Natural killer cell treated with Interleukin-12 subunit alpha and Interleukin-12 subunit beta and Interleukin-15 and Interleukin-18, amount 100 ng/mL, for 72 hours (primary cell): ENCODE data around the gene NUP93. TPM values are rescaled to one million over a fixed set of nuclear protein-coding genes. Genes with fewer than 3 reads are reported as not detected.

Experiments used
- ATAC-seq, 2 donors: fragments of 150-1000 bp; cut with Tn5 transposase in 1 of 2; sonication (Bioruptor Pico), chemical (Tn5 transposase) in 1 of 2; 2 replicates each; pipeline ENCODE4 v1.10.0; 2021
- DNase-seq: peaks from one replicate; pipeline ENCODE4 v3.0.0; 2022; ENCODE audit warnings: low spot score
- H3K27ac Mint-ChIP-seq, 2 donors: 1 replicate in 1 of 2; 2 replicates in 1 of 2; pipeline ENCODE4 v1.8.0; 2022; ENCODE audit warnings: mixed read lengths in 2 of 2, mild to moderate bottlenecking in 1 of 2, moderate library complexity in 1 of 2
- H3K27me3 Mint-ChIP-seq, 2 donors: 1 replicate in 1 of 2; 2 replicates in 1 of 2; pipeline ENCODE4 v1.8.0; 2022; ENCODE audit warnings: mixed read lengths in 2 of 2
- H3K36me3 Mint-ChIP-seq: one replicate; pipeline ENCODE4 v1.8.0; 2022; ENCODE audit warnings: mixed read lengths
- H3K4me1 Mint-ChIP-seq, 2 donors: 1 replicate in 1 of 2; 2 replicates in 1 of 2; pipeline ENCODE4 v1.8.0; 2022; ENCODE audit warnings: low read depth in 2 of 2, mixed read lengths in 2 of 2, mild to moderate bottlenecking in 1 of 2
- H3K4me3 Mint-ChIP-seq: one replicate; pipeline ENCODE4 v1.8.0; 2022; ENCODE audit warnings: mixed read lengths
- H3K9me3 Mint-ChIP-seq: 2 replicates; pipeline ENCODE4 v1.8.0; 2022; ENCODE audit warnings: mixed read lengths
- total RNA-seq, 2 donors: library from RNA; stranded (reverse); gene quantifications; one replicate each; pipeline ENCODE4 v1.2.3, GENCODE V29; 2022

Gene NUP93
- total RNA-seq, 2 donors from 2014 or later: 111 to 171 TPM

DNA sequence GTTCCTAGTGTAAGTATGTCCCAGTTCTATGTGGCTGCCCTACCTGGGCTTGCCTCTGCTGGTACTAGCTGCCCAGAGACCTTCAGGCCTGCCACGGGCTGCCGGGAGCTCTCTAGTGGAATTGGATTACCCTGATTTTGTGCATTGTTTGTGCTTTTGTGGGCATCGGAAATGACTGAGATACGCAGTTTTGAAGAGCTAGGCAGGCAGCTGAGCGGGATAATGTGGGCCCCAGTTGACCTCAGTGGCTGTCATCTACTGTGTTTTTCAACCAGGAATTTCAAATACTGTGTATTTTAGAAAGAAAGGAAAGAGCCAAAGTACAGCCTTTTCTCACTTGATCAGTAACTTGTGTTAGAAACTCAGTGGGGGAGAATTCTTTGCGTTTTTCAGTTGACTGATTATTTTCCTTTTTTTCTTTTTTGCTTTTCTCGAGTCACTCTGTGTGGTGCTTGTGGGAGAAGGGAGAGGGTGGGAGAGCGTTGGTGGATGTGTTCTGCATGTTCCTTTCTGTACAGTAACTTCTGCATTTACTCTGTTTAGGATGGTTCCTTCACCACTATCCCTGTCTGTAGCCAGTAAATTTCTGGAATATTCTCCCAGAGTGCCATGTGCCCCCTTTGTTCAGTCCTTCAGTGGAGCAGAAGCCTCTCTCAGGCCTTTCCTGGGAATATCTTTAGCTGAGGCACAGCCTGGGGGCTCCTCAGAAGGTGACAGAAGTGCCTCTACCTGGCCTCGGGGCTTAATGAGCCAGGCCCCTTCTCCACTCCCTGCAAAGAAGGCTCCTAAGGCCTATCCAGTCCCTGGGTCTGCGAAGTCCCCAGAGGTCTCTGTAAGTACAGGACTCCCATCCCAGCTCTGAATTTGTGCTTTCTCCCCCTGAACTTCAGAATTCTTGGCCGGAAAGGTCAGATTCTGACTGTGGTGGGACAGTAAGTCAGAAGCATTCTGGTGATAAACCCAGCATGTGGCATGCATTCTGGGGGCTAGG lies 120.1 kb downstream of the NUP93 start:
- Mint-ChIP-seq H3K4me3 (no peak overlapping the region), H3K9me3 (no peaks in the 10 kb centered on the region), H3K27me3 (no peaks in the 10 kb centered on the region), H3K27ac (no peak overlapping the region), H3K4me1 (peaks cover 9 to 24% of the 10 kb centered on the region in 2 donors), H3K36me3 (peaks cover 5% of the 10 kb centered on the region)
- ATAC-seq (no peak), DNase-seq (no peak)

DNA sequence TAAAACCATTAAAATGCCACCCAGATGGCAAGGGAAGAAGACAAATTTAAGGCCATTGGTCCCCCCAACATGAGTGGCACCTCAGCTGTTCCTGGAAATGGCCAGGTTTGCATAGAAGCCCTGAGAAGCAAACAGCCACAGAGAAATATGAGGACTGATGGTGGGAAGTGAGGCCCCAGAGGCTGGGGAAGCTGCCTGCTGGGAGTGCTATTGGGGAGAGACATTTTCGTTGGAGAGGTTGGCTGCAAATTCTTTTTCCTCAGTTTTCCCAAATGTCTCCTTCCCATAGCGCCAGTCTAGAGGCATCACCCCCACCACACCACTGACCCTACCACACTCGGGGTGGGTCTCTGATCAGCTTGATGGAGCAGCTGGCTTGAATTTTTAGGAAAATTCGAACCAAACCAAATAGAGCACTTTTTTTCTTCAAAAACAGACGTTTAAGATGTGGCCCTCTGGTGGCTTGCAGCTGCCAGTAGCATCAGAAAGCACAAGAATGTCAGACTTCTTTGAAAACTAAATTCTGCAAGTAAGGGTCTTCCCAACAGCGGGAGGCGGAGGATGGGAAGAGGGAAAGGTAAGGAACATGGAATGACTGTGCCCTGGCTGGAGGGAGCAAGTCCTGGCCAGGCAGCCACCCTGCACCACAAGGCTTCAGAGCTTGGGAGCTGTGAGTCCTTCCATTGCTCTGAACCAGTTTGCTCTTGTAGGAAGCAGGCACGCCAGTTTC lies 121.9 kb downstream of the NUP93 start:
- Mint-ChIP-seq H3K27me3 (no peaks in the 10 kb centered on the region), H3K27ac (no peak overlapping the region), H3K4me3 (no peak overlapping the region), H3K36me3 (peaks cover 5% of the 10 kb centered on the region), H3K4me1 (peaks cover 9 to 22% of the 10 kb centered on the region in 2 donors), H3K9me3 (no peaks in the 10 kb centered on the region)
- ATAC-seq (no peak), DNase-seq (no peak)

DNA sequence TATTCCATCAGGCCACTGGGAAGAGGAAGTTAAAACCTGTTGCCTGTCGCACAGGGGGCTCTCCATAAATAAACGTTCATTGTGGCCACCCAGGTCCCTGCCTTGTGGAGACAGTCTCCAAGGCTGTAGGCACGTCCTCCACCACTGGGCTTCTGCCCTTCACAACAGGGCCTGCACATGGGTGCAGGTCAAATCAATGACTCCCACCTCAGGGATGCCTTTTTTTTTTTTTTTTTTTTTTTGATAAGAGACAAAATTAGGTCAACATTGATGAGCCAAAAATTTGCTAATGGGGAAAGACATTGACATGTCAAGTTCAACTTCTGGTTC lies 122.4 kb downstream of the NUP93 start:
- no peak for ATAC-seq

DNA sequence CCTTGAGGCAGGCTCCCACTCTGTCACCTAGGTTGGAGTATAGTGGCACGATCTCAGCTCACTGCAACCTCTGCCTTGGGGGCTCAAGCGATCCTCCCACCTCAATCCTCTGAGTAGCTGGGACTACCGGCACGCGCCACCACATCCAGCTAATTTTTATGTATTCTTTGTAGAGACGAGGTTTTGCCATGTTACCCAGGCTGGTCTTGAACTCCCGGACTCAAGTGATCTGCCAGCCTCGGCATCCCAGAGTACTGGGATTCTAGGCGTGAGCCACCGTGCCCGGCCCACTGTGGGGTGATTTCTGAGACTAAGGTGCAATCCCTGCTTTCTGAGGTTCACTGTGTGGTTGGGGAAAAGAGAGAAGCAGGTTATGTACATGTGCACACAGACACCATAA lies 123.0 kb downstream of the NUP93 start:
- ATAC-seq (no peak), DNase-seq (no peak)
- Mint-ChIP-seq H3K27me3 (no peaks in the 10 kb centered on the region), H3K4me3 (no peak overlapping the region), H3K9me3 (no peaks in the 10 kb centered on the region), H3K27ac (no peak overlapping the region), H3K36me3 (no peaks in the 10 kb centered on the region), H3K4me1 (peaks cover 7 to 10% of the 10 kb centered on the region in 2 donors)

More for the DNA sequence above, 122.4 kb downstream of the NUP93 start:
- no peak overlapping the region for H3K27ac Mint-ChIP-seq
- no peak overlapping the region for H3K4me3 Mint-ChIP-seq
- peaks cover 5% of the 10 kb centered on the region for H3K36me3 Mint-ChIP-seq
- no peaks in the 10 kb centered on the region for H3K9me3 Mint-ChIP-seq
- peaks cover 9 to 17% of the 10 kb centered on the region in 2 donors for H3K4me1 Mint-ChIP-seq
- no peak for DNase-seq
- H3K27me3 Mint-ChIP-seq: no peaks in the 10 kb centered on the region

DNA sequence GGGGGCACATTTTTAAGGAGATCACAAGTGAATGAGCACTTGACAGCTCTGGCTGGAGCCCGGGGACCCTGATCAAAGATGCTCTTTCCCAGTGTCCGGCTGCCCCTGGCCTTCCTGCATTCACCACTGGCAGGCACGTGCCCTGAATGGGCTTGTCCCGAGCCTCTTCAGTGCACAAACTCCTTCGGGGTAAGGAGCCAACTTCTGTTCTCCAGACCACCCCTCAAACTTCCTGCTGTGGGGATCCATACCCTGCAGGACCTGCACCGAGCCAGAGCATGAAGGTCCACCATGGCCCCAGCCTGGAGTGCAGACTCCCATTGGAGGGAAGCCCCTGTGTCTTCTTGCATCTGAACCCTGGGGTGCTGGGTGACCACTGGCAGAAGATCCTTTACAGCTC lies 125.3 kb downstream of the NUP93 start:
- no peak overlapping the region for H3K27ac Mint-ChIP-seq
- DNase-seq: no peak

DNA sequence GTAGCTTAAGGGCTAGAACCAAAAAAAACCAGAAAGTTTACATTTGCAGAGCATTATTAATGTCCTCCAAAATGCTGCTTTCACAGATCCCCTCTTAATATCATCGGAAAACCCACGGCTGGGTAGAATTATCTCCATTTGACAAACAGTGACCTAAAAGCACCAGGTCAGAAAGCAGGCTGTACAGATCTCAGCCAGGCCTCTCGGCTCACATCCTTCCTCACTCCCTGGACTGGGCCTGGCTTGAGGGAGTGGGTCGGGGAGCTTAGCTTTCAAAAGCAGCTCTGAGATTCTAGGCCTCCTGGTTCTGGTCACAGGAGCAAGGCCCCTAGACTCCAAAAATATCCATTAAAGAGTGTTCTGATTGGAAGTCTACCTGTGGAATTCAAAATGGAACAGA lies 126.0 kb downstream of the NUP93 start:
- Mint-ChIP-seq H3K27me3 (no peaks in the 10 kb centered on the region), H3K4me3 (no peak overlapping the region), H3K9me3 (no peaks in the 10 kb centered on the region), H3K36me3 (no peaks in the 10 kb centered on the region), H3K27ac (no peak overlapping the region), H3K4me1 (peaks cover 17 to 22% of the 10 kb centered on the region in 2 donors)
- no peak for ATAC-seq
- DNase-seq: no peak

More for the DNA sequence above, 125.3 kb downstream of the NUP93 start:
- H3K4me3 Mint-ChIP-seq: no peak overlapping the region
- no peaks in the 10 kb centered on the region for H3K27me3 Mint-ChIP-seq
- H3K36me3 Mint-ChIP-seq: no peaks in the 10 kb centered on the region
- no peak for ATAC-seq
- H3K9me3 Mint-ChIP-seq: no peaks in the 10 kb centered on the region
- H3K4me1 Mint-ChIP-seq: peaks cover 9 to 14% of the 10 kb centered on the region in 2 donors

DNA sequence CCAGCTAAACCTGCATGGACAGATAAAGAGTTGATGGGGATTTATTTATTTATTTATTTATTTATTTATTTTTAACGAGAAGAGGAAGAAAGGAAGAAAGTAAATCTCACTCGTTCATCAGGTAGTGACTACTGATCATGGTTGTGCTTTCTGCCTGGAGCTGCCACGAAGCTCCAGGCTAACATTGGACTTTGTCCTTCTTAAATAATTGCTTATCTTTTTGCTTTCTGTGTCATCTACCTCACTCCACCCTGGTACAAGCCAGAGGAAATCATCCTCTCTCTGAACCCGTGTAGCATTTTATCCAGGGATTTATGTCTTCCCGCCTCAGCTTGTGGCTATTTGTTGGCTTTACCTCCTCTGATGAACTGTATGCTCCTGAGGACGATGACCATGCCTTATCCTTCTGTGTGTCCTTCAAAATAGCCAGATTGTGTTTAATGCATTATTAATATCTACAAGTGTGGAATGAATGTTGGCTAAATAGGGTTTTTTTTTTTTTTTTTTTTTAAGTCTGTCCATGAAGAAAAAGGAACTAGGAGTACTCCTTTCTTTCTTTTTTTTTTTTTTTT lies 127.0 kb downstream of the NUP93 start:
- Mint-ChIP-seq H3K4me3 (no peak overlapping the region), H3K27ac (no peak overlapping the region), H3K27me3 (no peaks in the 10 kb centered on the region), H3K9me3 (no peaks in the 10 kb centered on the region), H3K36me3 (no peaks in the 10 kb centered on the region), H3K4me1 (peaks cover 25 to 30% of the 10 kb centered on the region in 2 donors)
- DNase-seq: no peak
- ATAC-seq: no peak

DNA sequence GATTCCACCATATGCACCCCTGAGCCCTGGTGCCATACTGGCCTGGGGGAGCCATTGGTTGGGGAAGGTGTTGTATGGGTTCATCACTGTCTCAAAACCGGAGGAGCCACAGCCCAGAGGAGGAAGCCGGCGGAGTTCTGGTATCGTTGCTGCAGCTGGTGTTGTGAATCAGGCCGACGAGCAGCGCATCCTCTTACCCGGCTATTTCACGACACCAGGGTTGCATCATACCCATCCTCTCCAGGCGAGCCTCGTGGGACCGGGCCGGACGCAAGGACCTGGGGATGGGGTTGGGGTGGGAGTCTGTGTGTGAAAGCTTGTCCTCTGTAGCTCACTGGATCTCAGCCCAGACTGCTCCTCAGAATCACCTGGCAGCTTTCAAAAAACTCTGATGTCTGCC lies 128.4 kb downstream of the NUP93 start:
- Mint-ChIP-seq H3K4me3 (no peak overlapping the region), H3K4me1 (peaks cover 39 to 44% of the 10 kb centered on the region in 2 donors), H3K36me3 (no peaks in the 10 kb centered on the region), H3K27ac (no peak overlapping the region), H3K27me3 (no peaks in the 10 kb centered on the region), H3K9me3 (no peaks in the 10 kb centered on the region)
- no peak for ATAC-seq
- no peak for DNase-seq

DNA sequence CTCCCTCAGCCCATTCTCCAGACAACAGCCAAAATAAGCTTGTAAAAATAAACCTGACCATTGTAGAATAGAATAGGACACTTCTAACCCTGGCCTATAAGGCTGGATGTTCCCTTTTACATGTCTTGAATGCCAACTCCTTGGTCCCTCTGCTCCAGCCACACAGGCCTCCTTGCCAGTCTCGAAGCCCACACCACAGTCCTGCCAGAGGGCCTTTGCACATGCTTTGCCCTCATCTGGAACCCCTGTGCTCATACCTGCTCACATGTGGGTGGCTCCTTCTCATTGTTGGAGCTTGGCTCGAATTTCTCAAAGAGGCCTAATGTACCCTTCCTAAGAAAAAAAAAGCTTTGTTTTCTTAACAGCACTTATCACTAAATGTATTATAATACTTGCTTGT lies 129.7 kb downstream of the NUP93 start:
- no peaks in the 10 kb centered on the region for H3K27me3 Mint-ChIP-seq
- no peaks in the 10 kb centered on the region for H3K9me3 Mint-ChIP-seq
- peak overlapping the region; percentile 79 to 92 for H3K27ac Mint-ChIP-seq
- no peak for DNase-seq
- no peak overlapping the region for H3K4me3 Mint-ChIP-seq
- ATAC-seq: no peak
- no peaks in the 10 kb centered on the region for H3K36me3 Mint-ChIP-seq
- H3K4me1 Mint-ChIP-seq: peaks cover 41 to 51% of the 10 kb centered on the region in 2 donors

DNA sequence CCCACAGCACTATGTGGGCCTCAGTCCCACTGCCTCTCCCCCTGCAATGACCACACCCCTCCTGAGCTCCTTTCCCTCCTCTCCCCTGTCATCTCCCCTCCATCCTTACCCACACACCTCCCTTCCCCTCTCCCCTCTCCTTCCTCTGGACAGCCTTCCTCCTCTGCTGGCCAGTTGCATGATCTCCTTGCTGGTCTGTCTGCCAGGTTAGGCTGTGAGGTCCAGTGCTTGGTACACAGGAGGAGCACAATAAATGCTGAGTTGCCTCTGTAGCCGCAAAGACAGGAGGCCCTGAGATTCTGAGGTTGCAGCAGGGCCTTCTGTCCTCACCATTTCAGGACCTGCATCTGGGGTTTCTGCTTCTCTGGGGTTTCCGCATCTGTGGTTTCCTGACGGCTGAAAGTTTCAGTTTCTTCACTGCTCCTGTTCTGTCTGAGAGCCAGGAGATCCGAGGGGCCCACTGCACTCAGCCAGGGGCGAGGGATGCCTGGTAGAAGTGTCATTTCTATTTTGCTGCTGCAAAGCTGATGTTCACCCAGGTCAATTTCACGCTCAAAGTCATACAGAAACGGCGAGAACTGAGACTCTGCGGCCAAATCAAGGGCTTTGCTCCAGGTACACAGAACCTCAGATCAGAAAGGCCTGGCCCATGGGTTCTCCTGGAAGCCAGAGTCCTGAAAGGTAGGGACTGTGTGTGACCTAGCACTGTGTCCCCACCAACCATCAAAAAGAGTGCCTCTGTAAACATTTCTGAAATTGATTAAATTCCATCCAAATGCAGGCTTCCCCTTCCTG lies 130.5 kb downstream of the NUP93 start:
- DNase-seq (no peak), ATAC-seq (peak; percentile 78 to 88)
- H3K27me3 Mint-ChIP-seq: peaks cover 0 to 2% of the 10 kb centered on the region in 2 donors
- H3K4me3 Mint-ChIP-seq: peak overlapping the region; percentile 73
- no peaks in the 10 kb centered on the region for H3K36me3 Mint-ChIP-seq
- peaks cover 41 to 52% of the 10 kb centered on the region in 2 donors for H3K4me1 Mint-ChIP-seq
- H3K9me3 Mint-ChIP-seq: no peaks in the 10 kb centered on the region
- peak overlapping the region; percentile 79 to 92 for H3K27ac Mint-ChIP-seq

DNA sequence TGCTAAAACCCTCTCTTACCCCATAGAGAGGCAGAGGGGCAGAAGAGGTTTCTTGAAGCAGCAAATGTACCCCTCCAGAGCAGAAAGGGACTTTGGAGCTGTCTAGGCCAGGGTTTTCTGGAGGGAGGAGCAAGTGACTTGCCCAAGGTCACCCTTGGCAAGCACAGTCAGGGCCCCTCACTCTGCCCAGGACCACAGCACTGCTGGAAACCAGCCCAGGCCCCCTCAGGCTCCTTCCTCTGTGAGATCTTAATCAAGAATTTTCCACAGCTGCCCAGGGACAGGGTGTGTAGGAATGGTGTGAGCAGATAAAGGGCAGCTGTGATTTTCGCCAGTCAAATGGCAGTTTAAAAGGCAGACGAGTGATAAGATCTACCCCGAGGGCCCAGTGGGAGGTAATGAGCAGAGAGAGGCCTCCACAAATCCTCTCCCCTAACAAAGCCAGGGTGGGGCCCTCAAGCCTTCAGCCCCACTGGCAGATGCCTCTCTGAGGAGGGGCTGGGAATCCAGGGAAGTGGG lies 131.2 kb downstream of the NUP93 start:
- DNase-seq: no peak
- Mint-ChIP-seq H3K4me3 (peak overlapping the region; percentile 73), H3K4me1 (peaks cover 41 to 52% of the 10 kb centered on the region in 2 donors), H3K27me3 (peaks cover 0 to 2% of the 10 kb centered on the region in 2 donors), H3K27ac (peak overlapping the region; percentile 79 to 92), H3K36me3 (no peaks in the 10 kb centered on the region), H3K9me3 (no peaks in the 10 kb centered on the region)
- ATAC-seq: peak; percentile 2 to 8

DNA sequence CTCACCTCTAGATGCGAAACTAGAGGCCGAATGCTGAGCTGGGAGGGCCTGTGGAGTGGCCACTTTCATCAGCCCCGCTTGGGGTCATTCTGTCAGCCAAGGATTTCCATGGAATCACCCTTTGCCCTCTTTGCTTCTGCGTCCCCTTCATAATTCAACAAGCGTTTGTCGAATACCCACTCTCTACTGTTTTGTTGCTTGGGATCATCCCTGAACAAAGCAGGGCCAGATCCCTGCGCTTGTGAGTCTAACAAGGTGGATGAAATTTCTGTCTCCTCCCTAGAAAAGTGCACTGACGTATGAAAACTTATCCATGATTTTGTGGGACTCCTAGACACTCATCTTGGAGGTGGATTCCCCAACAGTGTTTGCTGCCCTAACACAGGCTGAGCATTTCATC lies 131.8 kb downstream of the NUP93 start:
- Mint-ChIP-seq H3K4me1 (peaks cover 41 to 52% of the 10 kb centered on the region in 2 donors), H3K4me3 (peak overlapping the region; percentile 43), H3K27me3 (peaks cover 0 to 2% of the 10 kb centered on the region in 2 donors), H3K27ac (peak overlapping the region; percentile 79 to 92), H3K36me3 (no peaks in the 10 kb centered on the region), H3K9me3 (no peaks in the 10 kb centered on the region)
- no peak for DNase-seq
- ATAC-seq: no peak

DNA sequence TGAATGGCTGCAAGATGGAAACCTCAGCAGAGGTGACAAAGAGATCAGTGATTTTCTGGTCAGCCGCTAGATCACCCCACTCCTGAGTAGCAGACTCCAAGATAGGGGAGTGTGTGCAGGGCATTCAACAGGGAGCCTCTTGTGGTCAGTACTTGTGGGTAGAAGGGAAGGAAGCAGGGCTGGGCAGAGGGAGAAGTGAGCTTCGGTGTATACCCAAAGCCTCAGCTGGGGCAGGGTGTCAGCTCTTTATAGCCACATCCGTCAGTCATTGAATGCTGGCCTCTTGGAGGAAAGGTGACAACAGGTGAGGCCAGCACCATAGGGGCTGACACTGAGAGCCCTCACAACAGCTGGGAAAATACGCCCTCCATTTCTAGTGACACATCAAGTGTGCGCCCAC lies 132.8 kb downstream of the NUP93 start:
- no peak for DNase-seq
- no peaks in the 10 kb centered on the region for H3K36me3 Mint-ChIP-seq
- peak; percentile 22 to 52 for ATAC-seq
- peak overlapping the region; percentile 2 to 64 for H3K27ac Mint-ChIP-seq
- H3K9me3 Mint-ChIP-seq: no peaks in the 10 kb centered on the region
- peaks cover 0 to 2% of the 10 kb centered on the region in 2 donors for H3K27me3 Mint-ChIP-seq
- H3K4me1 Mint-ChIP-seq: peaks cover 46 to 60% of the 10 kb centered on the region in 2 donors
- H3K4me3 Mint-ChIP-seq: peak overlapping the region; percentile 43
